Stimulated activated memory B cell treated with anti-CD40 and anti-IgM and Interleukin-4, amounts not matched to agents 10 μg/mL and 1 μg/mL and 100 μg/mL, for 72 hours (primary cell): ENCODE measurements around the gene KIF20B.

ENCODE experiments used
- ATAC-seq: fragments of 150-1000 bp; cut with Tn5 transposase; 2 replicates; pipeline ENCODE4 v1.10.0; 2021
- H3K27ac Mint-ChIP-seq: one replicate; pipeline ENCODE4 v1.8.0; 2022; ENCODE audit warnings: mild to moderate bottlenecking, mixed read lengths
- H3K27me3 Mint-ChIP-seq: one replicate; pipeline ENCODE4 v1.8.0; 2022; ENCODE audit warnings: mixed read lengths
- H3K36me3 Mint-ChIP-seq: one replicate; pipeline ENCODE4 v1.8.0; 2022; ENCODE audit warnings: mixed read lengths
- H3K4me1 Mint-ChIP-seq: one replicate; pipeline ENCODE4 v1.8.0; 2022; ENCODE audit warnings: mixed read lengths
- H3K4me3 Mint-ChIP-seq: one replicate; pipeline ENCODE4 v1.8.0; 2022; ENCODE audit warnings: mild to moderate bottlenecking, moderate library complexity, mixed read lengths
- H3K9me3 Mint-ChIP-seq: one replicate; pipeline ENCODE4 v1.8.0; 2022; ENCODE audit warnings: mixed read lengths

The KIF20B gene

GRCh38 chr10:89670926-89671325 is 30.5 kb upstream of the KIF20B start:
- Mint-ChIP-seq H3K4me1 (peaks cover 11% of the 10 kb centered on the region), H3K4me3 (no peak overlapping the region), H3K27me3 (no peaks in the 10 kb centered on the region), H3K9me3 (no peaks in the 10 kb centered on the region), H3K27ac (no peak overlapping the region), H3K36me3 (no peaks in the 10 kb centered on the region)
- no peak for ATAC-seq

GRCh38 chr10:89677341-89677740 is 24.0 kb upstream of the KIF20B start:
- no peak overlapping the region for H3K4me3 Mint-ChIP-seq
- no peaks in the 10 kb centered on the region for H3K9me3 Mint-ChIP-seq
- peaks cover 6% of the 10 kb centered on the region for H3K27me3 Mint-ChIP-seq
- H3K36me3 Mint-ChIP-seq, result no peaks in the 10 kb centered on the region
- H3K27ac Mint-ChIP-seq, result no peak overlapping the region
- H3K4me1 Mint-ChIP-seq, result peaks cover 15% of the 10 kb centered on the region
- no peak for ATAC-seq

- ATAC-seq, result peak; percentile 62
- Mint-ChIP-seq H3K27ac (no peak overlapping the region), H3K4me3 (no peak overlapping the region), H3K36me3 (no peaks in the 10 kb centered on the region), H3K9me3 (no peaks in the 10 kb centered on the region), H3K27me3 (peaks cover 7% of the 10 kb centered on the region), H3K4me1 (peaks cover 5% of the 10 kb centered on the region)
These were observed 21.4 kb upstream of the KIF20B start for GRCh38 chr10:89679986-89680385.

GRCh38 chr10:89683883-89684282 is 17.5 kb upstream of the KIF20B start:
- Mint-ChIP-seq H3K36me3 (no peaks in the 10 kb centered on the region), H3K4me1 (peaks cover 13% of the 10 kb centered on the region), H3K9me3 (no peaks in the 10 kb centered on the region), H3K27ac (no peak overlapping the region), H3K27me3 (peaks cover 7% of the 10 kb centered on the region), H3K4me3 (no peak overlapping the region)
- no peak for ATAC-seq

GRCh38 chr10:89684604-89685003 is 16.8 kb upstream of the KIF20B start:
- Mint-ChIP-seq H3K4me3 (no peak overlapping the region), H3K9me3 (no peaks in the 10 kb centered on the region), H3K4me1 (peaks cover 13% of the 10 kb centered on the region), H3K36me3 (no peaks in the 10 kb centered on the region), H3K27me3 (peaks cover 7% of the 10 kb centered on the region), H3K27ac (no peak overlapping the region)
- ATAC-seq, result no peak

- H3K27me3 Mint-ChIP-seq, result peaks cover 7% of the 10 kb centered on the region
- H3K27ac Mint-ChIP-seq, result no peak overlapping the region
- H3K4me3 Mint-ChIP-seq, result no peak overlapping the region
- no peaks in the 10 kb centered on the region for H3K9me3 Mint-ChIP-seq
- peaks cover 9% of the 10 kb centered on the region for H3K4me1 Mint-ChIP-seq
- no peaks in the 10 kb centered on the region for H3K36me3 Mint-ChIP-seq
- ATAC-seq, result no peak
These were observed 15.5 kb upstream of the KIF20B start for GRCh38 chr10:89685936-89686335.

- Mint-ChIP-seq H3K36me3 (peaks cover 5% of the 10 kb centered on the region), H3K4me3 (no peak overlapping the region), H3K4me1 (peaks cover 9% of the 10 kb centered on the region), H3K27me3 (no peaks in the 10 kb centered on the region), H3K9me3 (peaks cover 3% of the 10 kb centered on the region), H3K27ac (no peak overlapping the region)
- ATAC-seq, result no peak
These were observed 11.4 kb upstream of the KIF20B start for GRCh38 chr10:89690027-89690426.

- Mint-ChIP-seq H3K36me3 (peaks cover 5% of the 10 kb centered on the region), H3K9me3 (peaks cover 3% of the 10 kb centered on the region), H3K4me3 (no peak overlapping the region), H3K4me1 (peaks cover 6% of the 10 kb centered on the region), H3K27me3 (no peaks in the 10 kb centered on the region), H3K27ac (no peak overlapping the region)
- ATAC-seq, result no peak
These were observed 9.0 kb upstream of the KIF20B start for GRCh38 chr10:89692416-89692815.

GRCh38 chr10:89693176-89693575 is 8.2 kb upstream of the KIF20B start:
- Mint-ChIP-seq H3K27me3 (no peaks in the 10 kb centered on the region), H3K36me3 (peaks cover 5% of the 10 kb centered on the region), H3K4me3 (no peak overlapping the region), H3K27ac (no peak overlapping the region), H3K4me1 (no peaks in the 10 kb centered on the region), H3K9me3 (peaks cover 3% of the 10 kb centered on the region)
- no peak for ATAC-seq

- Mint-ChIP-seq H3K4me1 (peaks cover under 1% of the 10 kb centered on the region), H3K36me3 (peaks cover 5% of the 10 kb centered on the region), H3K27me3 (no peaks in the 10 kb centered on the region), H3K4me3 (no peak overlapping the region), H3K9me3 (peaks cover 3% of the 10 kb centered on the region), H3K27ac (no peak overlapping the region)
- no peak for ATAC-seq
These were observed 6.1 kb upstream of the KIF20B start for GRCh38 chr10:89695307-89695706.

GRCh38 chr10:89697946-89698345 is 3.4 kb upstream of the KIF20B start:
- no peak for ATAC-seq
- no peak overlapping the region for H3K4me3 Mint-ChIP-seq
- H3K27ac Mint-ChIP-seq, result no peak overlapping the region
- H3K27me3 Mint-ChIP-seq, result no peaks in the 10 kb centered on the region
- peaks cover 5% of the 10 kb centered on the region for H3K36me3 Mint-ChIP-seq
- peaks cover 3% of the 10 kb centered on the region for H3K9me3 Mint-ChIP-seq
- peaks cover 19% of the 10 kb centered on the region for H3K4me1 Mint-ChIP-seq

- no peak overlapping the region for H3K4me3 Mint-ChIP-seq
- no peaks in the 10 kb centered on the region for H3K36me3 Mint-ChIP-seq
- H3K4me1 Mint-ChIP-seq, result peaks cover 24% of the 10 kb centered on the region
- no peak overlapping the region for H3K27ac Mint-ChIP-seq
- no peaks in the 10 kb centered on the region for H3K9me3 Mint-ChIP-seq
- ATAC-seq, result no peak
- H3K27me3 Mint-ChIP-seq, result no peaks in the 10 kb centered on the region
These were observed 1.8 kb upstream of the KIF20B start for GRCh38 chr10:89699581-89700064.

- Mint-ChIP-seq H3K27me3 (no peaks in the 10 kb centered on the region), H3K9me3 (no peaks in the 10 kb centered on the region), H3K27ac (peak overlapping the region; percentile 89), H3K36me3 (peaks cover 1% of the 10 kb centered on the region), H3K4me3 (peak overlapping the region; percentile 93), H3K4me1 (peaks cover 26% of the 10 kb centered on the region)
- ATAC-seq, result no peak
These were observed 508 bp upstream of the KIF20B start for GRCh38 chr10:89700923-89701241.

- no peaks in the 10 kb centered on the region for H3K9me3 Mint-ChIP-seq
- H3K36me3 Mint-ChIP-seq, result peaks cover 11% of the 10 kb centered on the region
- peaks cover 36% of the 10 kb centered on the region for H3K4me1 Mint-ChIP-seq
- H3K27me3 Mint-ChIP-seq, result no peaks in the 10 kb centered on the region
- peak overlapping the region; percentile 93 for H3K4me3 Mint-ChIP-seq
- peak overlapping the region; percentile 89 for H3K27ac Mint-ChIP-seq
- ATAC-seq, result no peak
These were observed 711 bp downstream of the KIF20B start for GRCh38 chr10:89702121-89702480.

GRCh38 chr10:89705466-89705865 is 4.1 kb downstream of the KIF20B start:
- Mint-ChIP-seq H3K36me3 (peaks cover 20% of the 10 kb centered on the region), H3K27ac (no peak overlapping the region), H3K4me3 (no peak overlapping the region), H3K27me3 (no peaks in the 10 kb centered on the region), H3K9me3 (no peaks in the 10 kb centered on the region), H3K4me1 (peaks cover 41% of the 10 kb centered on the region)
- no peak for ATAC-seq

GRCh38 chr10:89706011-89706410 is 4.6 kb downstream of the KIF20B start:
- H3K36me3 Mint-ChIP-seq, result peaks cover 25% of the 10 kb centered on the region
- peaks cover 36% of the 10 kb centered on the region for H3K4me1 Mint-ChIP-seq
- no peak overlapping the region for H3K27ac Mint-ChIP-seq
- H3K4me3 Mint-ChIP-seq, result no peak overlapping the region
- ATAC-seq, result no peak
- no peaks in the 10 kb centered on the region for H3K9me3 Mint-ChIP-seq
- H3K27me3 Mint-ChIP-seq, result no peaks in the 10 kb centered on the region

- H3K4me1 Mint-ChIP-seq, result peaks cover 28% of the 10 kb centered on the region
- H3K27ac Mint-ChIP-seq, result peak overlapping the region; percentile 25
- H3K36me3 Mint-ChIP-seq, result peaks cover 31% of the 10 kb centered on the region
- H3K4me3 Mint-ChIP-seq, result no peak overlapping the region
- H3K9me3 Mint-ChIP-seq, result no peaks in the 10 kb centered on the region
- H3K27me3 Mint-ChIP-seq, result no peaks in the 10 kb centered on the region
- ATAC-seq, result no peak
These were observed 6.0 kb downstream of the KIF20B start for GRCh38 chr10:89707372-89707771.
